GM18858 (cell line): Measurements from ENCODE around the gene PRICKLE2.

Source experiments
- ATAC-seq: cut with Tn5 transposase; IDR thresholded peaks from one replicate; pipeline ENCODE4 v1.9.1; 2021; ENCODE audit not compliant: unreplicated experiment

PRICKLE2 gene

GRCh38 chr3:64134882-64135281, 90.4 kb downstream of the PRICKLE2 start:
- no peak for ATAC-seq

- no peak for ATAC-seq
Measured at GRCh38 chr3:64133987-64134386, 91.3 kb downstream of the PRICKLE2 start.

- ATAC-seq, result no peak
Measured at GRCh38 chr3:64133272-64133671, 92.0 kb downstream of the PRICKLE2 start.

GRCh38 chr3:64131725-64132469, 93.4 kb downstream of the PRICKLE2 start:
- no peak for ATAC-seq

GRCh38 chr3:64130436-64130835, 94.8 kb downstream of the PRICKLE2 start:
- ATAC-seq, result no peak

- no peak for ATAC-seq
Measured at GRCh38 chr3:64129581-64129980, 95.7 kb downstream of the PRICKLE2 start.

- no peak for ATAC-seq
Measured at GRCh38 chr3:64129106-64129505, 96.2 kb downstream of the PRICKLE2 start.

GRCh38 chr3:64125561-64125960, 99.7 kb downstream of the PRICKLE2 start:
- ATAC-seq, result no peak

- no peak for ATAC-seq
Measured at GRCh38 chr3:64123931-64124330, 101.3 kb downstream of the PRICKLE2 start.

- no peak for ATAC-seq
Measured at GRCh38 chr3:64122476-64122875, 102.8 kb downstream of the PRICKLE2 start.

- no peak for ATAC-seq
Measured at GRCh38 chr3:64121750-64122311, 103.4 kb downstream of the PRICKLE2 start.

- ATAC-seq, result no peak
Measured at GRCh38 chr3:64120876-64121275, 104.4 kb downstream of the PRICKLE2 start.

GRCh38 chr3:64117483-64117882, 107.8 kb downstream of the PRICKLE2 start:
- ATAC-seq, result no peak

- ATAC-seq, result no peak
Measured at GRCh38 chr3:64114651-64115050, 110.6 kb downstream of the PRICKLE2 start.

GRCh38 chr3:64111872-64112271, 113.4 kb downstream of the PRICKLE2 start:
- no peak for ATAC-seq

GRCh38 chr3:64111083-64111482, 114.2 kb downstream of the PRICKLE2 start:
- no peak for ATAC-seq

GRCh38 chr3:64110071-64110470, 115.2 kb downstream of the PRICKLE2 start:
- no peak for ATAC-seq

GRCh38 chr3:64109438-64109837, 115.8 kb downstream of the PRICKLE2 start:
- ATAC-seq, result no peak

GRCh38 chr3:64108784-64109317, 116.4 kb downstream of the PRICKLE2 start:
- ATAC-seq, result no peak

GRCh38 chr3:64108231-64108630, 117.0 kb downstream of the PRICKLE2 start:
- ATAC-seq, result no peak

- ATAC-seq, result no peak
Measured at GRCh38 chr3:64107190-64107589, 118.1 kb downstream of the PRICKLE2 start.

GRCh38 chr3:64105816-64106215, 119.5 kb downstream of the PRICKLE2 start:
- no peak for ATAC-seq
